ENCODE measurements around the gene PLA2G2C.
"Not testable (repeated sequence)": the region's sequence is repeated elsewhere in the genome, so short reads cannot be mapped to it uniquely, and the experiment has no call there.

Gene PLA2G2C, protein sequence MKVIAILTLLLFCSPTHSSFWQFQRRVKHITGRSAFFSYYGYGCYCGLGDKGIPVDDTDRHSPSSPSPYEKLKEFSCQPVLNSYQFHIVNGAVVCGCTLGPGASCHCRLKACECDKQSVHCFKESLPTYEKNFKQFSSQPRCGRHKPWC

DNA sequence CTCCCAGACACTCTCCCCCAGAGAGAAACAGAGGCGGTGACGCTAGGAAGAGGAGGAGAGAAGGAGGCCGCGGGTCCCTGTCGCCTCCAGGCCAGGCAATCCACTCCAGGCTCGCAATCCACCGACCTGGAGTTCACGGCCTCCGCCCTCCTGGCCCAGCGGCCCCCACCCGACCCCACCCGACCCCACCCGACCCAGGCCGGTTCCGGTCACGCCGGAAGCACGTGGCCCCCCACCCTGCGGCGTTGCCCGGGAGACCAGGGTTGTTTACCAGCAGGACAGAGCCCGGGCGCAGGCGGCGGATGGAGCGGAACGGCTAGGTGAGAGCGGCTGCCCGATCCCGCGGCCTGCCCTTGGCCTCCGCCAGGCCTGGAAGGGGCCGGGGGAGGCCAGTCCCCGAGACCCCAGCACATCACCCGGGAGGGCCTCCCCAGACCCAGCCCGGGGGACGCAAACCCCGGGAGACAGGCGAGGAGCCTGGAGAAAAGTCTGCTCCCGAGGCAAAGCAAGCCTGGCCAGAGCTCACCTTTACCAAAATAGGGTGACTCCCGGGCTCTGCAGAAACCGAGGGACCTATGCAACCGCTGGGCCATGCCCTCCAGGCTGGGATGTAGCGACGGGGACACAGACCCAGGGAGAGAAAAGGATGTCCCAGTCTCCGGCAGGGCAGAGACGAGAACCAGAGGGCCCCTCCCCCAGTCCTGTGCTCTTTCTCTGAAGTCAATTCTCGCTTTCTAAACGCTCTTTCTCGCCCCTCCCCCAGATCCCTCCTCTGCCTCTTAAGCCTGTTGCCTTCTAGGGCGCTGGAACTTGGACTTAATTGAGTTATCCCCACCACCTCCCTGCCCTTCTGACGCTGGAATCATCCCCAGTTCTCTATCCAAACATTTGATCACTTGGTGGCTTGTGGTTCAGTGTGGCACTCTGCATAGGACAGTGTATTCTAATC, at the start of gene PLA2G2C, which contains the start of gene UBXN10:
TSS of gene PLA2G2C (minus strand) at position 685 of the 949 bp plus-strand sequence. CDS start 9,155 bp downstream, outside the sequence.
TSS of gene UBXN10 (plus strand) at position 263 of the 949 bp plus-strand sequence. CDS start 4,466 bp downstream, outside the sequence.
- DNase-seq (ENCODE audit: low read depth in 2 of 2, low spot score in 1 of 2) = no peak

DNA sequence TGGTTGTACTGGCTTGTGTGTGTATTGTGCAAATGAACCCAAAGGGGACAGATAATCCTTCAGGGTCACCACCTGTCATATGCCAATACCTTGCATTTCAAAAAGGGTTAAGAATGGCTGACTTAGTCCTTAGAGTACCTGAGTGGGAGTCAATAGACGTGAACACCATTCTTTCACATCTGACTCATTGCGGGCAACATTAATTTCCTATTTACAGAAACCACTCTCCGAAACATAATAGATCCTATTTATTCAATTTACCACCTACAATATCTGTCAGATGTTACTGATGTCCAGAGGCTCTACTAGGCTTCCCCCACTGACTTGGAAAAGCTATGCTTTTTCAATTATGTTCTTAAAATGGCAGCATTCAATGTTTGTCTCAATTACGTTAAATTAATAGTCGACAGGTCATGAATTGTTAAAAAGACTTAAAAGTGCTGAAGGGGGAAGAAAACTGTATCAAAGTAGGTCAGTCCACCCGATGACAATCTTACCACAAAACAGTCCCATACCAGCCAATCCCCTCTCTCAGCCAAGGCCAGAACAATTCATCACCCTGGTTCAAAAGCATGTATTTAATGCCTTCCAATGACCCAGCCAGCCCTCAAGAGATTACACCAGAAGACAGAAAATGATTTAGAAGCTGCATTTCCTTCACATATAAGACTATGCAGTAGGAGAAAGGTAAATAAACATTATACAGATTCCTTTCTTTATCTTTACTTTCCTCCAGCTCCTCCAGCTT, 48.6 kb upstream of the PLA2G2C start:
- DNase-seq (ENCODE audit: low read depth in 2 of 2, low spot score in 1 of 2) = no peak

DNA sequence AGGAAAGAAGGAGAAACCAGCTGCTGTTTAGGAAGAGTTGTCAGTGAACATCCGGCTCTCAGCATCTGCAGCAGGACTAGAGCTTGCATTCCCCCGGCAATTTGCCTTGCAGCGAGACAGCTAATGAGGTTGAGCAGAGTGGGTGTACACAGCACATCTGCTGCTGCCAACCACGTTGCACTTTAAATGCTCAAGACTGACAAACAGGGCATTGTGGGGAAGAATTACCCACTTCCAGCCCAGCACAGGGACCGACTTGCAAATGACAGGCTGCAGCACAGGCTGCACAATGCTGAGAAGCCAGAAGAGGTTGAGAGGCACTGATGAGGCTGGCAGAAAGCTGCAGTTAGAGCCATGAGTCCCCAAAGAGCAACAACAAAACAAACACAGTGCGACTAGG, 47.5 kb upstream of the PLA2G2C start:
- DNase-seq (ENCODE audit: low read depth in 2 of 2, low spot score in 1 of 2) = no peak

DNA sequence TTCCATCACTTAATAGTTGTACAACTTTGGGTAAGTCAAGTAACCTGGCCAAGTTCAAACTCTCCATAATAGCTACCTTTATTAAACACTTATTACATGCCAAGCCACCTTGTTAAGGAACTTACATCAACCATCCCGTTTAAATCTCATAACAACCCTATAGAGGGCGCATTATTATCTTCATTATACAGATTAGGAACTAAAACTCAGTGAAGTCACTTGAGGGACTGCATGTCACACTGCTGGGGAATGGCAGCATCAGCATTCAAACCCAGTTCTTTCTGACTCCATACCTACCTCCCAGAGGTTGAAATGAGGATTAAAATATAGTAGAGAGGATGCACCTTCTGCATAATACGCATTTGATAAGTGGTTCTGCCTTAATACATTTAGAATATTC, 47.1 kb upstream of the PLA2G2C start:
- no peak for DNase-seq (ENCODE audit: low read depth in 2 of 2, low spot score in 1 of 2)

DNA sequence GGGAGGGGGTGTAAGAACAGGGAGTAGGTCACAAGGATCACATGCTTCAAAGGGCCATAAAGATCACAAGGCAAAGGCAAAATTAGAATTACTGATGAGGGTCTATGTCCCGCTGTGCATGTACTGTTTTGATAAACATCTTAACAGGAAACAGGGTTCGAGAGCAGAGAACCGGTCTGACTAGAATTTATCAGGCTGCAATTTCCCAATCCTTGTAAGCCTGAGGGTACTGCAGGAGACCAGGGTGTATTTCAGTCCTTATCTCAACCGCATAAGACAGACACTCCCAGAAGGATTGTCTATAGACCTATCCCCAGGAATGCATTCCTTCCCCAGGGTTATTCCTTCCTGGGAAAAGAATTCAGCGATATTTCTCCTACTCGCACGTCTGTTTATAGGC, 46.2 kb upstream of the PLA2G2C start:
- not testable (repeated sequence) for DNase-seq (ENCODE audit: low read depth in 2 of 2, low spot score in 1 of 2)

DNA sequence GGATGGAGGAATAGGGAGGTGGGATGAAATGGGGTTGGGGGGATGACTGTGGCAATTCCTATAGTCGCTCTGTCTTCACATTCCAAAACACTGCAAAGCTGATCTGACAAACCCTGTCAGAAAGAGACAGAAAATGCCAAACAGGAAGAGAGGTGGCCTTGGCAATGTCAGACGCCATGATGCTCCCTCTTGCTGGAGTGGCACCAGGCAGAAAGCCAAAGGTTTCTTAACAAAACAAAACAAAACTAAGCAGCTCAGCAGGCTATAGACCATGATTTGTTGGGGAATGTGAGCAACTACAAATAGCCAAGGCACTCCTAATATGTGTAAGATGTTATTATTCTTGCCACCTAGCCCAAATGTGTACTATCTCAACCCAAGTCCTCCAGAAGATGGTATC, 42.9 kb upstream of the PLA2G2C start:
- no peak for DNase-seq (ENCODE audit: low read depth in 2 of 2, low spot score in 1 of 2)

DNA sequence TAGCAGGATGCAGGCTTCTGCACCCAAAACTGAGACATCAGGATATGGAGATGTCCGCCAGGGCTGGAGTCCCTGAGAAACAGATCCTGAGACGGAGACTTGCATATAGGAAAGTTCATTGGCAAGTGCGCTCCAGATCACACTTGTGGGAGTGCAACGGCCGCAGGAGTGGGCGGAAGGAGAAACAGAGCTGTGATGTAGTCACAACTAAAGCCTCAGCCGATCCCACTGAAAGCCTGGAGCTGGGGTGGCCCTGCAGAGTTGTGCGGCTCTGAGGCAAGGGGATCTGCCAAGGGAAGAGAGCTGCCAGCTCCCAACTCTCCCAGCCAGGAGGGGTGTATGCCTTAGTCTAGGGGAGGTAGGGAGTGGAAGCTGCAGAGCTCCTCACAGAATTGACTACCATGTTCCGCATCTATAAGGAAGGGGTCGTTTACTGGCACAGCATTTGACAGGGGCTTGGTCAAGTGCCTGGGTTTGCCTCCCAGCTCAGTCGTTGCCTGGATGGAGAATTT, 42.1 kb upstream of the PLA2G2C start:
- no peak for DNase-seq (ENCODE audit: low read depth in 2 of 2, low spot score in 1 of 2)

DNA sequence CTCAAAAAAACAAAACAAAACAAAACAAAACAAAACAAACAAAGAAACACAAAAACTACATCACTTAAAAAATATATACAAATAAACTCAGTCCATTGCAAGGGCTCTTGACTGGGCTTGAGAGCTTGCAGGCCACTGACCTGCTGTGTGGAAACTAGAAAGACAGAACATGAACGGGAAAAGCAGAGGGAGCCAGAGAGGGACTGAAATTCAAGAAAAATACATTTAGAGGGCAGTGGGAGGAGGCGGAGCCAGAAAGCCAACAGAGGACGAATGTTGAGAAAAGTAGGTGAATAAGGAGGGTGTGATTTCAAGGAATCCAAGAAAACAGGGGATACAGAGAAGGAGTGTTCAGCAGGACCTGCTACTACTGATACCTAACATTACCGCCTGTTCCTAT, 41.4 kb upstream of the PLA2G2C start:
- no peak for DNase-seq (ENCODE audit: low read depth in 2 of 2, low spot score in 1 of 2)

DNA sequence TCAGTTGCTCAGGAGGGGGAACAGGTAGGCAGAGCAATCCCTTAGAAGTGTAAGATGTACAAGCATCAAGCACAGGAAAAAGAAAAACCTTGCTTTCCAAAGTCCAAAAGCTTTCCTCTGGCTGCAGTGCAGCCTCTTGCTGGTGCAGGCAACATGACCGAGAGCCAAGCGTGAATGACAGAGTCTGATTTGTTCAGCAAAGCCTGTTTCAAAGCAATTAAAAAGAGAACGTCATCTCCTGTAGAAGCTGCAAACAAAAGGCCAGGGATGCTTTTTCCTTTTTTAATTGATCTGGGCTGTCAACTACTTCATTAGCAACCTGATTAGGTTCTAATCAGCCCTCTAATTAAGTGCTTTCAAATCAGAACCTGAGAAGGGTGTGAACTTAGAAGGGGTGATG, 38.2 kb upstream of the PLA2G2C start:
- DNase-seq (ENCODE audit: low read depth in 2 of 2, low spot score in 1 of 2) = no peak

DNA sequence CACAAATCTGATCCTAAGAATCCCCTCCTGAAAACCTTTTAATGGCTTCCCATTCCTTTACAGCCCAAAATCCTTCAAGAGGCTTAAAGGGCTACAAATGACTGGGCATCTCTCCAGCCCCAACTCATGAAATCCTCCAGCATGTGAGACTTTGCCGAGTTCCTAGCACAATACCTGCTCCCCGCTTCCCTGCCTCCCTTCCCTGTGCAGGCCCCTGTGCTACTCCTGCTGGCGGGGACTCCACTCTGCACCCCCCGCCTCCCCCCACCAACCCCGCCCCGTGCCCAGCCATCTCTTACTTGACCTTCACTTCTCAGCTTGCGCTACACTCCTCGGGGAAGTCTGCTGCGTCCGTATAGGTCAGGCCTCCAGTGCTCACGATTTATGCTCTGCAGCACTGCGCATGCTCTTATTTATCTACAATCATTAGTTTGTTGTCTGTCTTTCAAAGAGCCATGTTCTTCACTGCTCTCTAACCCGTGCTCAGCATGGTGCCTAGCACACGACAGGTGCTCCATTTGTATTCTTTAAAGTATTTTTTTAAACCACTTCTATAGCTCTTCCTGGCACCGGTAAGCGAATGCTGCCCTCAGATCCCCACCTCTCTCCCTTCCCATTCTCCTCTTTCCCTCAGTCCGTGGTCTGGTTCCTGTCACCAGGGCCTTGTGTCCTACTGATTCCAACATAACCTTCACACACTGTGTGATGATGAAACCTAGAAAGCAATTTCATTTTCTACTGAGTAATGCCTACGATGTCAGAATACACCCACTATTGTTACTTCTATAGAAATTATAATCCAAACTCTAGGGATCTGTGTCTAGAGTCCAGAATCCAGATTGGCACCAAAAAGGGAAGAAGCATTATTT, 37.5 kb upstream of the PLA2G2C start:
- DNase-seq (ENCODE audit: low read depth in 2 of 2, low spot score in 1 of 2) = no peak

DNA sequence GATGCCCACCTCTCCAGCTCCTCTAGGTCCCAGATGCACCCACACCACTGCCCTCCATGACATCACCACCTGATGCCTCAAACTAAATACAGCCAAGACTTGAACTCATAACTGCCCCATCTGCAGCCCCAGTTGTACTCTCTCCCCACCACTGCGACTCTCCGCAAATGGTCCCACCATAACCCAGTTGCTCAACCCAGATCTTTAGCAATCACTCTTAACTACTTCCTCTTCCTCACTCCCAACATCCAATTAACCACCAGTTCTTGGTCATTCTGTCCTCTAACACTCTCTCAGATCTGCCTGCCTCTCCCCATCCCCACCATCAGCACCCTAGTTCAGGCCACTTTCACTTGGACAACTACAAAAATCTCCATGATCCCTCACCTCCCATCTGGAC, 36.8 kb upstream of the PLA2G2C start:
- no peak for DNase-seq (ENCODE audit: low read depth in 2 of 2, low spot score in 1 of 2)

DNA sequence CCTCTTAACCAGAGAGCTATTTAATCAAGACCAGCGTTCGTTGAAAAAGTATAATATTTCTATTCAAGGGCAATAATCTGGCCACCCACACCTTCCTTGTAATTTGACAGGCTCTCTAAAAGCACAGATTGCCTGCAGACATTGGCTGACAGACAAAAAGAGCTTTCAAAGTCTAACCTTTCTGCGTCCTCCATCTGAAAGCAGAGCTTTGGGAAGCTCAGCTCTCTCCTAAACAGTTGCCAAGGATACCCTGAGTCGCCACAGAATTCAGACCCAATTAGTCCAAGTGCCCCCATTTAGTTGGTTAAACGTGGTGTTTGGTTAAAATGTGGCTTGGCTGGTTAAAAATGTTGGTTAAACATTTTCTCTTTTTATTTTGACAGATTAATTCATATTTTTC, 33.7 kb upstream of the PLA2G2C start:
- no peak for DNase-seq (ENCODE audit: low read depth in 2 of 2, low spot score in 1 of 2)

DNA sequence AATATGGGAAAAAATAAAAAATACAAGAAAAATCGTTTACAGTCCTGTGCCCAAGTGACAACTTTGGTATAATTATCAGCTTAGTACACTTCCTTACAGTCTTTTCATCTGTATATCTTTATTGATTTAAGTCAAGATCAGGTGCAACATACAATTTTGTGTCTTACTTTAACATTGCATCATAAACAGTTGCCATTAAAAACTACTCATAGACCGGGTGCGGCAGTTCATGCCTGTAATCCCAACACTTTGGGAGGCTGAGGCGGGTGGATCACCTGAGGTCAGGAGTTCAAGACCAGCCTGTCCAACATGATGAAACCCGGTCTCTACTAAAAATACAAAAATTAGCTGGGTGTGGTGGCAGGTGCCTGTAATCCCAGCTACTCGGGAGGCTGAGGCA, 32.7 kb upstream of the PLA2G2C start:
- not testable (repeated sequence) for DNase-seq (ENCODE audit: low read depth in 2 of 2, low spot score in 1 of 2)

DNA sequence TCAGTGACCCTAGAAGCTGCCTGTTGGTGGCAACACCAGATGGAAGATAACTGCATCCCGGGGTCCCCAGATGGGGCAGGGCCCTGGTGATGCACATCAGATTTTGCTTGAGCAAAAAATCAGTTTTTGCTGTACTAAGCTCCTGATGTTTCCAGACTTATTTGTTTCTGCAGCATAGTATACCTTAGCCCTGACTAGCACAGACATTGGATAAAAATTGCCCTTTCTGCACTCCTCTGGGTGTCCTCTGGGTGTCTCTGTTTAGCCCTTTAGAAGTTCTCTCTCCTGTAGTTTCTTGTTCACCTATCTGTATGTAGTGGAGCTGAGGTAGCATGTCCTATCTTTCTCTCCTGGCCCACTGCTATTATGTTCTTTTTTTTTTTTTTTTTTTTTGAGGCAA, 30.3 kb upstream of the PLA2G2C start:
- DNase-seq (ENCODE audit: low read depth in 2 of 2, low spot score in 1 of 2) = no peak

DNA sequence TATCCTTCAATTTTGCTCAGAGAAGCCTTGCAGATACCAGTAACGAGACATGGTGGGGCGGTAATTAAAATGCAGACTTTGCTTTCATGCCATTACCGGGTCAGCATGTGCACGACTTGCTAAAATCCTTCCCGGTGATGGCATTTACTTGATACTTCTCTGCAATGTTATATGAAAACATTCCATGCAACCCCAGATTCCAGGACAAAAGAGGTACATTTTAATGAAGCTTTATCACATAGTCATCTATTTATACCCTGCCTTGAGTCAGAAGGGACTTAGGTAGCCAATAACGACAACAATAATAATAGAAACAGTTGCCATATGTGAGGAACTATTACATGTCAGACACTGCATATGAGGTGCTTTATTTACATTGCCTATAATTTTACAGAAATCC, 29.4 kb upstream of the PLA2G2C start:
- DNase-seq (ENCODE audit: low read depth in 2 of 2, low spot score in 1 of 2) = no peak

DNA sequence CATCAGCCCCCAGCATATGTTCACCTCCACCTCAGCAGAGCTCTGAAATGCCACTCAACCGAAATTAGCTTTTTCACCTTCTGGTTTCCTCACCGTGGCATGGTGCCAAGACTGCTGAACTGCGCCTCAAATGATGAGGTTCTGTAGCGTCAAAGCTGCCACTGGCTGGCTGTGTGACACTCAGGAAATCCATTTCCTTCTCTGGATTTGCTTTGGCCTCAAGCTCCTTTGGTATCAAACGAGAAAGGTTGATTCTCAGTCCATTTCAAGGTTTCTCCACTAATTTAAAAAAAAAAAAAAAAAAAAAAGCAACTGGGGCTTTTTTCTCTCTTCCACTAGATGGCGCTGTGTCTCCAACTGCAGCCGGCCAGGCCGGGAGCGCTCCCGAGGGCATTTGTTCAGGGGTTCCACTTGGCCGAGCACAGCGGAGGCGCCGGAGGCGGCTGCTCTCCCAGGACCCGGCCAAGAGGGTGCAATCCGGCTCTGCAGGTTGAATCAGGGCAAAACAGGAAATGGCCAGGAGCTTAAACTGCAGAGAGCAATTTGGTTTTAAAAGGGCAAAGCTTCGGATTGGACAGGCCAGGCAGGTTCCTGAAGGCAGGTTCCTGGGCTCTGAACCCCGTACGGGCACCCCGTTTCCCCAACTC, 26.5 kb upstream of the PLA2G2C start:
- peak; percentile 10 to 16 for DNase-seq (ENCODE audit: low read depth in 2 of 2, low spot score in 1 of 2)

DNA sequence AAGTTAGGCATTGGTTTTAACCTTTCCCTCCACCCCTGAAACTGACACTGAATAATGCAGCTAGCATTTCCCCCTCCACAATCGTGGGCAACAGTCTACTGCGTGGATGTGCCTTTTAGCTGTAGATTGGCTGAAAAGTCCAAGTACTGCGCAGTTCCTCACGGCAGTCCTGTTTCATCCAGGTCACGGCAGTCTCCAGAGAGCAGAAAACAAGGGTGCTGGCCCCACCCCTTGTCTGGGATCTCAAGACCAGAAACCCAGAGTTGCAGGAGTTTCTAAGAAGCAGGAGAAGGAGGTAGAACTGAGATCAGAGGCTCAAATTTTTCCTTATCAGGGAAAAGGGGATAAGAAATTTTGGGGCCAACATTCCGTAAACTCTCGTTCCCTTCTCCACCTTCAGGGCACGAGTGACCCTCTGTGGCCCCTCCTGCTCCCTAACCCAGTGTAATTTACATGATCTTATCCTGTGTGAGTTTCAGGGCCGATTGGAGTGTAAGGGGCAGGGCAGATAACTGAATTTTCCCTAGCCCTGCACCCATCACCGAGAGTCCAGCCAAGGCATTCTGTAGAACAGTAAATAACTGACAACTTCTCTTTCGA, 25.9 kb upstream of the PLA2G2C start:
- DNase-seq (ENCODE audit: low read depth in 2 of 2, low spot score in 1 of 2) = no peak

DNA sequence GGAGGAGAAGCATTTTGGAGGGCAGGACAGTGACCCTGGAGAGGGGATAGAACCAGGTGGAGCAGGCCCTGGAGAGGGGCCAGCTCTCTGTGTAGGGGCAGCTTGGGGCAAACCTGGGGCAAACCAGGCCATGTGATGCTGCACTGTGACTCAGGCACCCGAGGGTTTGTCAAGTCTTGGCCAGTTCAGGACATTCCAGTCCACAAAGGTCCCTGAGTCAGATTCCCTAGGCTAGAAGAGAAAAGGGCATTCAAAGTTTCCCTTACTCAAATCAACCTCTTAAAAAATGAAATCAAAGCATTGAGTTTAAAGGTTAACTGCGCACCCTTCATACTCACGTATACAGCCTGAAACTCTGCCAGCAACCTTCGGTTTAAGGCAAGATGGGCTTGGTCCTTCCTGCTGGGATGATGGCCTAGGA, 25.2 kb upstream of the PLA2G2C start:
- DNase-seq (ENCODE audit: low read depth in 2 of 2, low spot score in 1 of 2) = no peak

DNA sequence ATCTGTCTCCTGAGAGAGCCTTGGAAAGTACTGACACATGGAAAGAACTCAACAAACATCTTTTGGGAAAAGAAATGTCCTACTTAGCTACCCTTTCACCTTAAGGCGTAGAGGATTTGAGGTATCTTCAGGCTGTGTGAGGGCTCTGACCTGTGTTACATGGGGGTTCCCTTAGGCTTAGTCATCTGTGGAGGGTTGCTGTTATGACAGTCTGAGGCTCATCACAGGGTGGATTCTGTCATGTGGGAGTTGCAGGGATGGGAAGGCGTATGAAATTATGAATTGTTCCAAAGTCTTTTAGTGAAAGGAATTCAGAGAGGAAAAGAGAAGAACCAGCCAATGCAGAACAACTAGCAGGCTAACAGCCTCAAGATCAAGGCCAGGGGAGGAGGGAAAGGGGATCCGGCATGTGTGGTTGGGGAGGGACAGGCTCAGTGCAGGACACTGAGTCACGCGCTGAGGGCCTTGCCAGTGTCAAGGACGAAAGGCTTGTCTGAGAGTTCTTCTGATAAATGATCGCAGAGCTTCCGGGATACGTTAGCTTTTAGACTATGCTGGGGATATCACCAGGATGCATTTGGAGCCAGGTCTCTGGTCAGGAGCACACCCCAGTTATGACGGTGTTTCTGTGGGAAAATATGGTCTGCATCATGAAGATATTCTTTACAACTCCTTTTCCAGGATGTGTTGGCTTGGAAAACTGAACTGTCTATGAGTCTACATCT, 24.6 kb upstream of the PLA2G2C start:
- no peak for DNase-seq (ENCODE audit: low read depth in 2 of 2, low spot score in 1 of 2)
